Stimulated activated CD4-positive, alpha-beta T cell treated with anti-CD3 and anti-CD28 coated beads, Interleukin-15, amount 100 ng/mL, for 48 hours (primary cell): Measurements from ENCODE around the gene ARAF.

ENCODE experiments used
- DNase-seq, 2 donors: peaks; one replicate each; pipeline ENCODE4 v3.0.0-alpha.2; 2020; ENCODE audit warnings: low read depth in 2 of 2

Gene ARAF

GRCh38 chrX:47564438-47565085 lies 3.6 kb downstream of the ARAF start:
- DNase-seq = no peak

- no peak for DNase-seq
These were observed 5.8 kb downstream of the ARAF start for GRCh38 chrX:47566841-47567240.

DNA sequence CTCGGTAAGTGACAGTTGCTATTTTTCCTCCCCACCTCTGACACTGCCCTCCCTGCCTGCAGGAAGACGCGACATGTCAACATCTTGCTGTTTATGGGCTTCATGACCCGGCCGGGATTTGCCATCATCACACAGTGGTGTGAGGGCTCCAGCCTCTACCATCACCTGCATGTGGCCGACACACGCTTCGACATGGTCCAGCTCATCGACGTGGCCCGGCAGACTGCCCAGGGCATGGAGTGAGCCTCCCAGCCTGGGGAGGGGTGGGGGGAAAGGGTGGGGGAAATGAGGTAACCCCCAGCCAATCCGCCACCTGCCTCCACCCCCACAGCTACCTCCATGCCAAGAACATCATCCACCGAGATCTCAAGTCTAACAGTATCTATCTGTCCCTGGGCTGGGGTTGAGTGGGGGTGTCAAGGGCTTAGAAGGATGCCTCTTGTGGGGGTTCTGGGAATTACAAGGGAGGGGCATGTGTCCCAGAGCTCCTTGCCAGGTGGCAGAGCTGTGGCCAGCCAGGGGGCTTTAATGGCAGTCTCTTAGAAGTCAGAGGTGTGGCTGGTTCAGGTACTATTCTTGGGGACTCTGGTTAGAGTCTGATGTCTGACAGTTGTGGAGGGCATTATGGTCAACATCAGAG lies 7.8 kb downstream of the ARAF start:
- peak in 1 of 2 donors; percentile 30 for DNase-seq

DNA sequence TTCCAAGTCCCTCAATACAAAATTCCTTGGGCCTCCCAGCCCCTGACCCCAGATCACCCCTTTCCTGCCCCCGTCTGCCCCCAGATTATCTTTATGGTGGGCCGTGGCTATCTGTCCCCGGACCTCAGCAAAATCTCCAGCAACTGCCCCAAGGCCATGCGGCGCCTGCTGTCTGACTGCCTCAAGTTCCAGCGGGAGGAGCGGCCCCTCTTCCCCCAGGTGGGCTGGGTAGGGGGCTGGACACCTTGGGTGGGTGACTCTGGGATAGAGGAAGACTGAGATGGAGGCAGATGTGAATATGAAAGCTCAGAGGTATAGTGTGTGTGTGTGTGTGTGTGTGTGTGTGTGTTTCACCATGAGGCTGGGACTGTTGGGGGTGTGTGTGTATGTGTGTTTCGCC lies 9.8 kb downstream of the ARAF start:
- no peak for DNase-seq

- DNase-seq = no peak
These were observed 10.2 kb downstream of the ARAF start for GRCh38 chrX:47571215-47571614.

DNA sequence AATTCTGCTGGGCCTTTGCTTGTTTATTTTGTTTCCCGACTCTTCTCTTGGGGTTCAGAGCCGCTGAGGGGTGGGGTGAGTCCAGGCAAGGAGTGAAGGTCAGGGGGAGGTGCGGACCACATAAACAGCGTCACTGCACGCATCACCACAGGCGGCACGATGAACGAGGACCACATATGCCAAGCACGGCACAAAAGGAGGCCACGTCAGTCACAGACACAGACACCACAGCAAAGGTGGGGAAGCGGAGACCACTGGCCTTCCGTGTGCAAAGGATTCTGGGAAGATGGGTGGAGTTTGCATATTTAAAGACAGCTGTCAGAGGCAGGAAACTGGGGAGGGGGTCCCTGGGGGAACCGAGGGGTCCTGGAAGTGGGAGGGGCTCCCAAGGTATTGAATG lies 10.9 kb downstream of the ARAF start:
- no peak for DNase-seq

GRCh38 chrX:47572773-47573340 lies 11.9 kb downstream of the ARAF start:
- DNase-seq = no peak

- no peak for DNase-seq
These were observed 12.5 kb downstream of the ARAF start for GRCh38 chrX:47573341-47574075.

DNA sequence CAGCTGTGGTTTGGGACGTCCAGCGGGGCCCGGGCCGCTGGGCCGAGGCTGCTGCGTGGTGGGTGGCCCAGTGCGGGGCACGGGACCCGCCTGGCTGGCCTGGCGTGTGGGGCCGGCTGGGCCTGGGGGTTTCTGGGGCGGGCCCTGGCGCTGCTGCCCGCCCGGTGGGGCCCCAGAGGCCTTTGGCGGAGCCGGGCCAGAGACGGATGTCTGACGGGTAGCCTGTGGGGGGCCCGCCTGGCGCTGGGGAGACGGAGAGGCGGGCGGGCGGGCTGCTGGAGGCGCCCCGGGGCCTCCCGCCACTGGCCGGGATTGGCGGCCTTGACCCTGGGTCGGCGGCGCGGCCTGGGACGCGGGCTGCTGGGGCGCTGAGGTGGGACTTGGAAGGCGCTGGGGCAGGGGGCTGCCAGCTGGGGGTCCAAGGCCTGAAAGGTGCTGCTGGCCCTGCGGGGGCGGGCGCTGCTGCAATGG lies 13.1 kb downstream of the ARAF start:
- no peak for DNase-seq

DNA sequence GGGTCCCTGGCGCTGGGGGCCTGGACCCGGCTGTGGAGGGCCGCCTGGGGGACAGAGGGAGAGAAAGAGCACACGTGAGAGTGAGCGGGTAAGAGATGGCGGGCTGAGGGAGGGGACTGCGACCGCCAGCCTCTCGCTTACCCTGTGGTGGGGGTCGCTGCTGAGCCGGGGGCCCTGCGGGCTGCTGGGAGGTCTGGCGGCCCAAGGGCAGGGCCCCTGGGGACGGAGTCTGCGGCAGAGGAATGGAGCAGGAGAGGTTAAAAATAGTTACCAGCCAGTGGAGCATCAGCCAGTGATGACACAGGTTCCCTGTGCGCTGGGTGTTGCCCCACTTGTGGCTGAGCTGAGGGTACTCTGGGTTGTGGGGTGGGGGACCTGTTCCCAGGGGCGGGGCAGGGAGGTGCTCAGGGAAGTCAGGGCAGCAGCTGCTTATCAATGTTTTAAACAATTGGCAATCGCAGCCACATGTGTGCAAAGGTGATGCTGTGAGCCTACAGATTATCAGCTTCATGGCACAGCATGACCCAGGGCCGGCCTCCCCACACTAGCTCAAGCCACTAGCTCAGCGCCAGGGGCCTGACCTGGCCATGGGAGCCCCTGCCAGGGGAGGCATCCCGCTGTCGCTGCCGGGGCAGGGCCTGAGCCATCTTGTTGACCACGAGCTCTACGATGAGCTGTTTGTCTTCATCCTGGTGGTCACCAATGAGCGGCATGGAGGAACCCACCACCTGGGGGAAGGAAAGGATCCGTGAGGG lies 13.7 kb downstream of the ARAF start:
- DNase-seq = no peak

- DNase-seq = no peak
These were observed 15.3 kb downstream of the ARAF start for GRCh38 chrX:47576021-47576898.

- no peak for DNase-seq
These were observed 16.4 kb downstream of the ARAF start for GRCh38 chrX:47577424-47577823.

DNA sequence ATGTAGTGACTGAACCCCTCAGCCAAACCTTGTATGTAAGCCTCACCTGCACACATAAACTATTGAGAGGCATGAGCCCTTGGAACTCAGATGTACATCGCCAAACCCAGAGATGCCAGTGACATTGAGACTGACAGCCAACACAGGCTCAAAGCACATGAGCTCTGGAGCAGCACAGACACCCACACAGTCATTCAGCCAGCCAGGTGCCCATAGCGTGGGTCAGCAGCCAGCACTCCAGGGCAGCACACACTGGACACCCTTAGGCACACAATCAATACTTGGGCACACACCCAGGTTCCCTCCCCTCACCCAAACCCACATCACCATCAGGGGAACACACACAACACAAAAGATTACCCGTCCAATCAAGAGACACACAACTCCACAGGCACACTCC lies 16.9 kb downstream of the ARAF start:
- DNase-seq = no peak

GRCh38 chrX:47578692-47579091 lies 17.7 kb downstream of the ARAF start:
- DNase-seq = no peak

DNA sequence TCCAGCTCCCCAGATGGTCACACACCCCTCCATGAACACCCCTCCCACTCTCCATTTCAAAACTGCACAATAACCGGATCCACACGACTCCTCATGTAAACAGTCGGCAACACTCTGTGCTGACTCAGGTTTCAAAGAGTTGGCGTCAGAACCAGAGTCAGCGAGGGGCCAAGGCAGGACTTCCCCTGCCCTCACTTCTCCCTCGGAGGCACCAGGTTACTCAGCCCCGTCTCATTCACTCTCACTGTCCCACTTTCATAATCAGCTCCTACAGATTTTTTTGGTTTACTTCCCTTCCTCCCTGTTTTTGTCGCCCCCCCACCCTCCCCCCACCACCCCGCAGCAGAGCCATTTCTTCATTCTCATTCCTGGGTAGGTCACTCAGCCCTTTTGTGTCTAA lies 18.5 kb downstream of the ARAF start:
- peak in 1 of 2 donors; percentile 36 for DNase-seq

DNA sequence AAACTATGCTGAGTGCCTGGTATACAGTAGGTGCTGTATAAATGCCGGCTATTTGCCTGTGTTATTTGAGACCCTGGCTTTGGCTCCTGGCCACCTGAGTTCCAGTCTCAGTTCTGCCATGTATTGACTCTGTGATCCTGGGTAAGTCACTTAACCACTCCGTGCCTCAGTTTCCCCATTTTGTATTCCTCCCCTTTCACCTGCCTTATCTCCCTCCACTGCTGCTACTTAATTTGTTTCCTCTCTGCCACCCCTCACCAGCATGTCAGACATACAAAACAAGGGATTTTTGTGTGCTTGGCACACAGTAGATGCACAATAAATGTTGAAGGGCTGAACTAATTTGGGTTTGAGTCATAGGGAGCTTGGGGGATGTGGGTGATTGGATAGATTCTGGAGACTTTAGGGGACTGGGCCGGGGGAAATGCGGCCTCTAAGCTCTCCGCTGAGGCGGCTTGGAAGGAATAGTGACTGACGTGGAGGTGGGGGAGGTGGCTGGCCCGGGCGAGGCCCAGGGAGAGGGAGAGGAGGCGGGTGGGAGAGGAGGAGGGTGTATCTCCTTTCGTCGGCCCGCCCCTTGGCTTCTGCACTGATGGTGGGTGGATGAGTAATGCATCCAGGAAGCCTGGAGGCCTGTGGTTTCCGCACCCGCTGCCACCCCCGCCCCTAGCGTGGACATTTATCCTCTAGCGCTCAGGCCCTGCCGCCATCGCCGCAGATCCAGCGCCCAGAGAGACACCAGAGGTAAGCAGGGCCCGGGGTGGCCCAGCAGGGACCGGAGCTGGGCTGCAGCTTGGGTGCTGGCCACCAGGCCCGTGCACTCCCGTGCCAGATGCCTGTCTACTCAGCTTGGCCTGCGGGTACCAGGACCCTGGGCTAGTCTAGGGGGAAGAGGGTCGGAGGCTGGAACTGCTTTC lies 21.0 kb downstream of the ARAF start, which contains the start of gene TIMP1:
TIMP1 (plus strand) TSS at position 706 of the 917 bp plus-strand sequence. CDS start 980 bp downstream, outside the sequence.
- peak; percentile 77 to 78 for DNase-seq

DNA sequence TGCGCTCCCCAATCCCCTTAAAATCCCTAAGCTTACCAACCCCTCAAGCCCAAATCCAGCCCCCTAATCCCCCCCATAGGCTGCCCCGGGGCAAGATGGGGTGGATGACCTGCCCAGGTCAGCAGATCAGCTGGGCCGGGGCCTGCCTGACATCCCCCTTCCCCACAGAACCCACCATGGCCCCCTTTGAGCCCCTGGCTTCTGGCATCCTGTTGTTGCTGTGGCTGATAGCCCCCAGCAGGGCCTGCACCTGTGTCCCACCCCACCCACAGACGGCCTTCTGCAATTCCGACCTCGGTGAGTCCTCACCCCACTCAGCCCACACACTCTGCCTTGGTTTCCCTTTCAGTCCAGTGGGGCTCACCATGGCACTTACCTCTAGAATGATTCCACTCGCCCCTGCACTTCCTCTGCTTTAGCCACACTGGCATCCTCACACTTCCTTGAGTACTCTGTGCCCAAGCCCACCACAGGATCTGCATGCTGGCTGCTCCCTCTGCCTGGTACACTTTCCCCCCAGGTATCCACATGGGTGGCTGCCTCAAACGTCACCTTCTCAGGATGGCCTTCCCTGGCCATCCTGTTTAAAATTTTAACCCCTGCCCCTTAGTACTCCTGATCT lies 22.3 kb downstream of the ARAF start:
- no peak for DNase-seq

DNA sequence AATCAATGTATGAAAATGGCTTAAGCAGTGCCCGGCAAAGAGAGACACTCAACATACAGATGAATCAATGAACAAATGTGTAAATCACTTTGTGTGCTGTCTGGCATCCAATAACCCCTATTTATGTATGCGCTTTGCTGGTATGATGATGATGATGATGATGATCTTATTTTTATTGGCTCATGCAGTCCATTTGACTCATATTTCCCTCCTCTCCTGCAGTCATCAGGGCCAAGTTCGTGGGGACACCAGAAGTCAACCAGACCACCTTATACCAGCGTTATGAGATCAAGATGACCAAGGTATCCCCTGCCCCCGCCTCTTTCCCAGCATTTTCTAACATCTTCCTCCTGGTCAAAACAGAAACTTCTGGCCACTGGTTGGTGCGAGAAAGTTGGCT lies 23.7 kb downstream of the ARAF start:
- DNase-seq = no peak

- DNase-seq = no peak
These were observed 24.3 kb downstream of the ARAF start for GRCh38 chrX:47585273-47585672.
